IPS-15b (cell line): ENCODE results near the gene EXOSC2.

ENCODE experiments used
- H3K27me3 ChIP-seq: one replicate; pipeline ENCODE4 v1.6.1; 2013; ENCODE audit warnings: low read length; ENCODE audit not compliant: control insufficient read depth, insufficient read depth
- H3K36me3 ChIP-seq: one replicate; pipeline ENCODE4 v1.6.1; 2013; ENCODE audit warnings: low read length; ENCODE audit not compliant: control insufficient read depth, insufficient read depth
- H3K4me1 ChIP-seq: one replicate; pipeline ENCODE4 v1.6.1; 2013; ENCODE audit warnings: mild to moderate bottlenecking, low read length; ENCODE audit not compliant: control insufficient read depth, insufficient read depth
- H3K4me3 ChIP-seq: one replicate; pipeline ENCODE4 v1.5.1; 2013; ENCODE audit warnings: low read depth, low read length
- H3K9ac ChIP-seq: one replicate; pipeline ENCODE4 v1.6.1; 2013; ENCODE audit warnings: low read depth, mild to moderate bottlenecking, low read length
- H3K9me3 ChIP-seq: one replicate; pipeline ENCODE4 v1.6.1; 2013; ENCODE audit warnings: mild to moderate bottlenecking, low read length; ENCODE audit not compliant: control insufficient read depth, insufficient read depth

Gene EXOSC2, protein sequence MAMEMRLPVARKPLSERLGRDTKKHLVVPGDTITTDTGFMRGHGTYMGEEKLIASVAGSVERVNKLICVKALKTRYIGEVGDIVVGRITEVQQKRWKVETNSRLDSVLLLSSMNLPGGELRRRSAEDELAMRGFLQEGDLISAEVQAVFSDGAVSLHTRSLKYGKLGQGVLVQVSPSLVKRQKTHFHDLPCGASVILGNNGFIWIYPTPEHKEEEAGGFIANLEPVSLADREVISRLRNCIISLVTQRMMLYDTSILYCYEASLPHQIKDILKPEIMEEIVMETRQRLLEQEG

DNA sequence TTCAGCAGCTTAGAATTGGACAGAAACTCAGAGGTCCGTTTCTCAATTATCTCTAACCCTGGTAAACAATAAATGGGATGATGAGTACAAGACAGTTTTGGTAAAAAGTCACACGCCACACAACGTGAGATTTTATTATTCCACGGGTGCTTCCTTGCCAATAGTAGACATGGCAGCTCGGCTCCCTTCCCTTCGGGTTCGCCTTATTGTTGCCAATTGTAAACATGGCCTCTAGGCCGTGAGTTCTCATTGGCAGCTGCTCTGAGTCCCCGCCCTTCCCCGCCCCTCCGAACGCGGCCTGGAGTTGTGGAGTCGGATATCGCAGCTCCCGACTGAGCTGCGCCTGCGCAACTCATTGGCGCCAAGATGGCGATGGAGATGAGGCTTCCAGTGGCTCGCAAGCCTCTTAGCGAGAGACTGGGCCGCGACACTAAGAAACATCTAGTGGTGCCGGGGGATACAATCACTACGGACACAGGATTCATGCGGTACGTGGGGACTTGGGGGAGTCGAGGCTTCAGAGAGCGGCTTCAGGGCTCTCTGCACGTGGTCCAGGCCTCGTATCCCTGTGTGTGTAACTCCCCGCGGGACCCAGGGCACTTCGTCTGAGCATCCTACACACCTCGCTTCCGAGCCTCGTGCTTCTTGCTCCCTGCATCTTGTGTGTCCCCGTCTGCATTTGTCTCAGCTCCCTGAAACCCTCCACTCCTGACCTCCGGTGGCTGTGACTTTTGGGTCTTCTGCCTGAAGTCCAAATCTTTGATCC, at the start of gene EXOSC2:
Gene EXOSC2, plus strand, starts transcription at position 355 of the 766 bp plus-strand sequence. Its CDS starts 12 bp downstream, at position 367.
- Histone ChIP-seq H3K36me3 (peaks cover 25% of the 10 kb centered on the region), H3K27me3 (no peaks in the 10 kb centered on the region), H3K9ac (peak within 1 kb of the TSS; percentile 79), H3K9me3 (no peaks in the 10 kb centered on the region), H3K4me3 (peak within 1 kb of the TSS; percentile 90), H3K4me1 (peaks cover 4% of the 10 kb centered on the region)

DNA sequence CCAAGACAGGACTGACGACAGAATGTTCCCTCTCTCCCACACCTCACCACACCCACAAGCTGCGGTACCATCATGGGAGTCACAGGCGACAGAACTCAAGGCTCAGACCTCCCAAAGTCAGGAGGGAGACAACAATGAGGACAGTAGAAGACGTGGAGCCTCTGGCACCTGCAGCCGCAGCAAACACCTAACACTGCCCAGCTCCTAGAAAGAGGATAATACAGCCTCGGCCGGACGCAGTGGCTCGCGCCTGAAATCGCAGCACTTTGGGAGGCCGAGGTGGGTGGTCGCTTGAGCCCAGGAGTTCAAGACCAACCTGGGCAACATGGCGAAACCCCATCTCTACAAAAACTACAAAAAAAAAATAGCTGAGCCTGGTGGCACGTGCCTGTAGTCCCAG, 42.4 kb upstream of the EXOSC2 start:
- H3K36me3 ChIP-seq = no peaks in the 10 kb centered on the region
- H3K27me3 ChIP-seq = peaks cover 14% of the 10 kb centered on the region
- no peak overlapping the region for H3K4me3 ChIP-seq
- no peaks in the 10 kb centered on the region for H3K4me1 ChIP-seq
- no peaks in the 10 kb centered on the region for H3K9me3 ChIP-seq
- H3K9ac ChIP-seq = no peak overlapping the region

DNA sequence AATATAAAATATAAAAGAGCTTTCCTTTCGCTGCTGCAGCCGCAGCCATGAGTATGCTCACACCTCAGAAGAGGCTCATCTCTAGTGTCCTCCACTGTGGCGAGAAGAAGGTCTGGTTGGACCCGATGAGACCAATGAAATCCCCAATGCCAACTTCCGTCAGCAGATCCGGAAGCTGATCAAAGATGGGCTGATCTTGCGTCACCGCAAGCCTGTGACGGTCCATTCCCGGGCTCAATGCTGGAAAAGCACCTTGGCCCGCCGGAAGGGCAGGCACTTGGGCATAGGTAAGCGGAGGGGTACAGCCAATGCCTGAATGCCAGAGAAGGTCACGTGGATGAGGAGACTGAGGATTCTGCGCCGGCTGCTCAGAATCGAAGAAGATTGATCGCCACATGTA, 41.8 kb upstream of the EXOSC2 start:
- Histone ChIP-seq H3K36me3 (no peaks in the 10 kb centered on the region), H3K4me1 (no peaks in the 10 kb centered on the region), H3K9ac (no peak overlapping the region), H3K27me3 (peaks cover 19% of the 10 kb centered on the region), H3K9me3 (no peaks in the 10 kb centered on the region), H3K4me3 (no peak overlapping the region)

DNA sequence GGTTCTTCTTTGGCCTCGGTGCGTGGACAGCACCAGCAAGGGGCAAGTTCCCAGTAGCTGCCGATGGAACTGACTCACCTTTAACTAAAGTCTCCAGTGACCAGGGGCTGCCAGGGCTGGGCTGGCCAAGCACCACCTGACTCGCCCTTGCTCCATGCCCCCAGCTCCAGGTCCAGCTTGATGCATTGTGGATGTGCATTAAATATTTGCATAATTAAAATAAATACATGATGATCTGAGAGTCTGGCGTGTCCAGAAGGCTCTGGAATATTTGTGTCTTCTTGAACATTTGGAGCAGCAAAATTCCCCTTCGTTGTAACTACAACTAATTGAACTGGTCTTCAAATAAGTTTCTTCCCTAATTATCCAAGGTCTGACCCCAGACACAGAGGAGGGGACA, 38.7 kb upstream of the EXOSC2 start:
- Histone ChIP-seq H3K27me3 (peaks cover 47% of the 10 kb centered on the region), H3K36me3 (no peaks in the 10 kb centered on the region), H3K4me1 (no peaks in the 10 kb centered on the region), H3K4me3 (no peak overlapping the region), H3K9ac (no peak overlapping the region), H3K9me3 (no peaks in the 10 kb centered on the region)

DNA sequence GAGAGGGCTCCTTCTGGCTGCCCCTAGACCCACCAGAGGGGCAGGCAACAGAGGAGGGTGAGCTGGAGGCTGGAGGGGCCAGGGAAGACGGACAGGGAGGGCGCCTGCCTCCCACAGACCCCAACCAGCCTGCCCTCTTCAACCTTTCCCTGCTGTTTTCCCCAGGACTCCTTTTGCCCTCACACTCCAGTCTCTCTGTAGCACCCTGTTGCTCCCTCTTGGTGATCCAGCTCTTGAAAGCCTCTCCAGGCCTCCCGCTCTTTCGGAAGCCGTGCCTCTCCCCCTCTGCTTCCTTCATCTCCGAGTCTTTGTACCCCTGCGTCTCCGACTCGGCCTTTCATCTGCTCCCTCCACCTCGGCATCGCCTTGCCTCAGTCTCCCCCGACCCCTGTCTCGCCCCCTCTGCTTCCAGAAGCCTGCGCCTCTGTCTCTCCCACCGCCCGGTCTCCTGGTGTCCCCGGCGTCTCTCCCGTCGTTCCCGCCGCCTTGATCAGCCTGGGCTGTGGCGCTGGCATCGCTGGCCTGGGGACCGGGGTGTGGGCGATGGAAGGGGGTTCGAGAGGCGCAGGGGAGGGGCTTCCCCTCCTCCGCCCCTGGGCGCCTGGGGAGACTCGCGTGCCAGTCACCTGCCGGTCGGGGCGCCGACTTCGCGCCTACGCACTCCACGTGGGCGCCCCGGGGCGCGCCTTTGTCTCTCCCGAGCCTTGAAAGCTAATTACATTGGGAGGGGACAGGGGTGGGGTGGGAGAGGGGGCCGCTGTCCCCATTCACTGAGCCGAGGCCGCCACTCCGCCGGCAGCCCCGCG, 34.5 kb upstream of the EXOSC2 start:
- Histone ChIP-seq H3K4me1 (peaks cover 2% of the 10 kb centered on the region), H3K36me3 (no peaks in the 10 kb centered on the region), H3K27me3 (peaks cover 87% of the 10 kb centered on the region), H3K9me3 (no peaks in the 10 kb centered on the region), H3K4me3 (peak overlapping the region; percentile 23), H3K9ac (no peak overlapping the region)

DNA sequence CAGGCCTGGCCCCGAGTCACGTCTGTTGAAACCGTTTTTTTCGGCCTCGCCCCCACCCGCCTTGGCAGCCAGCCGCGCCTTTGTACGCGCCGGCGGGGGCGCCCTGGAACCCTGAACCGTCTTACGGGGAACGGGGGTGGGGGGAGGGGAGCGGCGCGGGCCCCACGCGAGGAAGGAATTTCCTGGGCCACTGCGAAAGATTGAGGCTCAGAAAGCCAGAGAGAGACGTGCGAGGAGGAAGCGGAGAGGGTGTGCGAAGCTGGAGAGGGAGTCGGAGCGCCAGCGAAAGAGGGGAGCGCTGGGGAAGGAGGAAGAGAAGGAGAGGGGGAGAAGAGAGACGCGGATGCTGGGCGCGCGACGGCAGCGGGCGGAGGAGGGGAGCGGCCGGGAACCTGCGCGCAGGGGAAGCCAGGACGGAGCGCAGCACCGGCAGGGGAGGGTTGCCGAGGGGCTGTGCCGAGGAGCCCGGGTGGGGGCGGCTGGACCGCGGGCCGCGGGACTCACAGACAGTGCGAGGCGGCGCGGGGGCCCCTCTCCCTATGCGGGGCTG, 33.8 kb upstream of the EXOSC2 start:
- H3K4me1 ChIP-seq = peaks cover 2% of the 10 kb centered on the region
- peaks cover 92% of the 10 kb centered on the region for H3K27me3 ChIP-seq
- peak overlapping the region; percentile 35 for H3K4me3 ChIP-seq
- H3K9me3 ChIP-seq = no peaks in the 10 kb centered on the region
- no peak overlapping the region for H3K9ac ChIP-seq
- no peaks in the 10 kb centered on the region for H3K36me3 ChIP-seq

DNA sequence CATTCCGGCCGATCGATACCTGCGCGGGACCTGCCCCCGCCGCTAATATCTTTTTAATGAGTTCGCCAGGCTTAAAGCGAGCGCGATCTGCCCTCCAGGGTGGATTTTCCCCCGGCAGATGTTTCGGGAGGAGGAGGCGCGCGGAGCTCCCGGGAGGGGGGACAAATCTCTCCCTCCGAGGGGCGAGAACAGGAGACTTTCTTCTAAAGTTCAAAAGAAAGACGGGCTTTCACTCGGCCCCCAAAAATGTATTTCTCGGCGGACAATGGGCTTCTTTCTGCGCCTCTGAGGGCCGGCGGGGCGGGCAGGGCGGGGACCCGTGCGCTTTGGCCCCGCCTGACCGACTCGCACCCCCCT, 33.3 kb upstream of the EXOSC2 start:
- no peak overlapping the region for H3K9ac ChIP-seq
- H3K9me3 ChIP-seq = no peaks in the 10 kb centered on the region
- peaks cover 93% of the 10 kb centered on the region for H3K27me3 ChIP-seq
- H3K36me3 ChIP-seq = no peaks in the 10 kb centered on the region
- H3K4me3 ChIP-seq = peak overlapping the region; percentile 35
- H3K4me1 ChIP-seq = peaks cover 3% of the 10 kb centered on the region

DNA sequence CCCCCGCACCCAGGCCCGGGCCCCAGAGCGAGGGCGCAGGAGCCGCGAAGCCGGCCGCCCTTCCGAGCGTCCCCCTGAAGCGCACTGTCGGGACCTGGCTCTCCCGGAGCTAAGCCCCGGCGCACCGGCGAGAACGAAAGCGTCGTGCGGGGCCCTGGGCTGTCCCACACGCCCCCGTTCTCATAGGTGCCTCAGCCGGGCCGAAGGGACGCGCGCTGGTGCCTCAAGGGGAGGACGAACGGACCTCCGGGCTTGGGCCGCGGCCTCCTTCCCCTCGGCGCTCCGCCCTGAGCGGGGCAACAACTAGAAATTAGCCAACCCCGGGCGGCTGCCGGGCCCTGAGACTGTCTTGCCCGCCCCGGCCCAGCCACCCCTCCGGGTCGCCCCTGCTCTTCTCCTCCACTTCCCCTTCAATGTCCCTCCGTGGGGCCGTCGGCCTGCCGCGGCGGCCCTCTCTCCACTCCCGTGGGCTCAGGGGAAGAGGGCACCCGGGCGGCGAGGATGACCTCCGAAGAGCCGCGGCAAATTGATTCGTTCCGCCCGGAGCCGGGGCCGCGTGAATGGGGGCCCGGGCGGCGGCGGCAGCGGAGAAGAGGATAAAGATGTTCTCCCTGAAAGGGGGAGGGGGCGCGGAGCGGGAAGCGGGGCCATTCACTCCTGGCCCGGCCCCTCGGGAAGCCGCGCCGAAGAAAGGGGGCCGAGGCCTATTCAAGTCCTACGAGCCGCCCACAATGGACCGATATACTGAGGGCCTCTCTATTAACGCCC, 32.7 kb upstream of the EXOSC2 start:
- Histone ChIP-seq H3K36me3 (no peaks in the 10 kb centered on the region), H3K4me3 (peak overlapping the region; percentile 35), H3K4me1 (peaks cover 5% of the 10 kb centered on the region), H3K9ac (no peak overlapping the region), H3K27me3 (peaks cover 94% of the 10 kb centered on the region), H3K9me3 (no peaks in the 10 kb centered on the region)

DNA sequence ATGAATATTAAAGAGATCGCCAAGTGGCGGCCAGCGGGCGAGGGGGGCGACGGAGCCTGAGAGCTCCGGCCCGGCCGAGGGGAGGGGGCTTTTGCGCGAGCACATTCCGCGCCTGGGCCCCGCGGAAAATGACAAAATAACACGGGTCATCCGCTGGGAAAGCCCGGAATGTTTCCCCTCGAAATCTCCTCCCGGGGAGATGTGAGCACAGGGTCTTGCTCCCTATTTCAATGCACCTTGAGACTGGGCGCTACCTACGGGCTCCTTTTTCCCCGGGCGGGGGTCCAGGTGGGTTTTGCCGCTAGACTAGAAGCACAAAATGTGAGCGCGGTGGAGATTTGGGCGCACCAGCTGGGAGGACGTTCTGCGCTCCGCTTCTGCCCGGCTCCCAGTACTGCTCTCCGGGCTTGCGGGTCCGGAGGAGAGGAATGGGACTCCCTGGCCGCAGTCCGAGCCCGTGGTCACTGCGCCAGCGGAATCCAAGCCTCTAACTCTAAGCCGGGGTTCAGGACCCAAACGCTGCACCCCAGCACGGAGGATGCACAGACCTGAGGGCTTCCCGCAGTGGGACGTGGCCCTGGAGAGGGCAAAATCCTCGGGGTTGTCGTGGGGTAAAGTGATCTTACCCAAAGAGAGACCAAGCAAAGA, 32.0 kb upstream of the EXOSC2 start:
- peaks cover 5% of the 10 kb centered on the region for H3K4me1 ChIP-seq
- no peaks in the 10 kb centered on the region for H3K36me3 ChIP-seq
- peaks cover 94% of the 10 kb centered on the region for H3K27me3 ChIP-seq
- no peaks in the 10 kb centered on the region for H3K9me3 ChIP-seq
- H3K4me3 ChIP-seq = peak overlapping the region; percentile 35
- H3K9ac ChIP-seq = no peak overlapping the region

DNA sequence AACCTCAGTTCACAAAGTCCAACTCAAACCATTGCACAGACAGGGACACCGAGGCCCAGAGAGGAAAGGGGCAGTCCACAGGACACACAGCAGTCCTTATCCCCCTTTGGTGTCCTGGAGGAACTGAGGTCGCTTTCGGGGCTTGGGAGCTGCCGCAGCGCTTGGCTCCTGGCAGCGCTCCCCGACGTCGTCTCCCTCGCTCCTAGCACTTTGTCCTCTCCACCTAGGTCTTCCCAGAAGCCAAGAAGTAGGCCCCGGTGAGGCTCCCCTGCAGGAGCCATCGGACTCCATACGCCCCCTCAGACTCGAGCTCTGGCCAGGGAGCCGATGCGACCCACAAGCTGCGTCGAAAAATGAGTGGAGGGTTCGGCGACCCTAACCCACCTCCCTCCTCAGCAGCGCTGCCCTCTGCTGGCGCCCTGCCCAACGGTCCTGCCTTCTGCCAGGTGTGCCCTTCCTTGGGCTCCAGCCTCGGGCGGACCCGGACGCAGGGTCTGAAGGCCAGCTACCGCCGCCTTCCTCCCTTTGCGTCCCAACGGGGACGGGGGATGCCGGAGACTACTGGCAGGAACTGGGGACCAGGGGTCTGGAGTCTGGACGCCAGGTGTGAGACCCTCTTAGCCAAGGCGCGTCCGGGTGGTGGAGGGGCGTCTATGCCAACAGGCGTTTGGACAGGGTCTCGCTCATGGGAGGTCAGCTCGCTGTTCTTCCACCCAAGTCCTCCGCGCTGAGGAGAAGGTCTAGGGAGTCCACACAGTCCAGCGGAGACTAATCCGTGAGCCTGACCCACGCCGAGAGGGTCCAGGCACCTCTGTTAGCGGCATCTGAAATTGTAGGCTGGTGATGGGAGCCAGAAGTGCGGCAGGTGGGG, 31.2 kb upstream of the EXOSC2 start:
- peak overlapping the region; percentile 45 for H3K4me3 ChIP-seq
- peaks cover 5% of the 10 kb centered on the region for H3K4me1 ChIP-seq
- no peak overlapping the region for H3K9ac ChIP-seq
- no peaks in the 10 kb centered on the region for H3K36me3 ChIP-seq
- peaks cover 94% of the 10 kb centered on the region for H3K27me3 ChIP-seq
- H3K9me3 ChIP-seq = no peaks in the 10 kb centered on the region
